H1 (cell line): ENCODE measurements around the gene SSBP3. TPM values are rescaled to one million over a fixed set of nuclear protein-coding genes. Genes with fewer than 3 reads are reported as not detected.

ENCODE experiments used
- CTCF ChIA-PET: fragments of 300-600 bp; sonication (Branson Sonifier 250); formaldehyde crosslinking; loops from one replicate; lab custom pipeline; 2021; ENCODE audit not compliant: partially characterized antibody; lab: Charles Lee
- POLR2A ChIA-PET: fragments of 300-600 bp; sonication (Branson Sonifier 250); formaldehyde crosslinking; loops from one replicate; lab custom pipeline; 2021; ENCODE audit warnings: inconsistent platforms; ENCODE audit not compliant: partially characterized antibody; lab: Charles Lee
- DNase-seq, 2 experiments: peaks; one replicate each; pipeline versions ENCODE4 v3.0.0 to v3.0.0-alpha.2; 2010 to 2022; ENCODE audit warnings: low spot score in 2 of 2, low read depth in 1 of 2, mixed read lengths in 1 of 2
- FAIRE-seq: peaks from 2 replicates; lab custom pipeline; 2011; peaks lifted over from hg19 to GRCh38; lab: Jason Lieb, UNC
- H2AFZ ChIP-seq: 2 replicates; pipeline ENCODE4 v1.8.1; 2012; ENCODE audit warnings: low read length, inconsistent platforms
- H2AK5ac ChIP-seq: 2 replicates; pipeline ENCODE4 v1.6.1; 2013; ENCODE audit warnings: low read depth, low read length
- H2BK120ac ChIP-seq: replicated peaks from 2 replicates; pipeline ENCODE3; 2013; ENCODE audit warnings: low read depth, low read length, inconsistent platforms
- H2BK12ac ChIP-seq: 2 replicates; pipeline ENCODE4 v1.6.1; 2013; ENCODE audit warnings: low read depth, low read length
- H2BK15ac ChIP-seq: 2 replicates; pipeline ENCODE4 v1.6.1; 2013; ENCODE audit warnings: low read length
- H2BK20ac ChIP-seq: 2 replicates; pipeline ENCODE4 v1.6.1; 2013; ENCODE audit warnings: low read length
- H2BK5ac ChIP-seq: 2 replicates; pipeline ENCODE4 v1.6.1; 2013; ENCODE audit warnings: low read depth, low read length
- H3K14ac ChIP-seq: 2 replicates; pipeline ENCODE4 v1.6.1; 2013; ENCODE audit warnings: inconsistent platforms; ENCODE audit not compliant: insufficient read length
- H3K18ac ChIP-seq: 2 replicates; pipeline ENCODE4 v1.6.1; 2013; ENCODE audit warnings: low read length; ENCODE audit errors: extremely low read depth
- H3K23ac ChIP-seq: 2 replicates; pipeline ENCODE4 v1.6.1; 2013; ENCODE audit warnings: inconsistent platforms; ENCODE audit not compliant: insufficient read length
- H3K23me2 ChIP-seq: 2 replicates; pipeline ENCODE4 v1.6.1; 2013; ENCODE audit warnings: low read depth, low read length
- H3K27ac ChIP-seq: 2 replicates; pipeline ENCODE4 v1.6.1; 2011; ENCODE audit warnings: low read depth, low read length, inconsistent platforms
- H3K27me3 ChIP-seq, 4 experiments: replicated peaks in 1 of 4; 1 replicate in 1 of 4; 2 replicates in 3 of 4; pipeline versions ENCODE4 v1.6.1 to v1.8.1; 2011 to 2013; ENCODE audit warnings: low read length in 3 of 4, mild to moderate bottlenecking in 3 of 4, inconsistent platforms in 2 of 4, mixed read lengths in 2 of 4, moderate library complexity in 1 of 4; ENCODE audit not compliant: control insufficient read depth in 3 of 4, insufficient read depth in 3 of 4; ENCODE audit errors: extremely low read depth in 1 of 4
- H3K36me3 ChIP-seq, 4 experiments: 2 replicates each; pipeline versions ENCODE4 v1.6.1 to v1.8.1; 2011 to 2013; ENCODE audit warnings: mild to moderate bottlenecking in 4 of 4, low read length in 3 of 4, moderate library complexity in 2 of 4, control low read depth in 1 of 4, inconsistent platforms in 1 of 4; ENCODE audit not compliant: insufficient read depth in 4 of 4, control insufficient read depth in 2 of 4
- H3K4ac ChIP-seq: replicated peaks from 2 replicates; pipeline ENCODE3; 2013; ENCODE audit warnings: low read length, low read depth, mixed read lengths, inconsistent platforms; ENCODE audit not compliant: insufficient read length
- H3K4me1 ChIP-seq, 4 experiments: replicated peaks in 1 of 4; 1 replicate in 1 of 4; 2 replicates in 3 of 4; pipeline versions ENCODE4 v1.6.1 to v1.8.1; 2011 to 2013; ENCODE audit warnings: low read length in 3 of 4, inconsistent platforms in 2 of 4, mixed read lengths in 1 of 4; ENCODE audit not compliant: insufficient read depth in 4 of 4, control insufficient read depth in 3 of 4
- H3K4me2 ChIP-seq, 2 experiments: 2 replicates each; pipeline versions ENCODE4 v1.6.1 to v1.8.1; 2011 to 2013; ENCODE audit warnings: low read depth in 2 of 2, low read length in 2 of 2, control low read depth in 1 of 2, inconsistent platforms in 1 of 2, mild to moderate bottlenecking in 1 of 2; ENCODE audit not compliant: insufficient read depth in 1 of 2
- H3K4me3 ChIP-seq, 4 experiments: fragments of 200-600, 300-600 bp in 1 of 4; sonication (generic), shearing (Covaris generic), sonication (Bioruptor Twin) in 1 of 4; 2 replicates each; pipeline versions ENCODE4 v1.5.1 to v1.8.1; 2011 to 2016; ENCODE audit warnings: low read length in 4 of 4, low read depth in 3 of 4, control low read depth in 2 of 4, inconsistent platforms in 2 of 4, mild to moderate bottlenecking in 2 of 4, mixed read lengths in 1 of 4, moderate library complexity in 1 of 4; ENCODE audit not compliant: insufficient read depth in 2 of 4; ENCODE audit errors: extremely low read depth in 1 of 4
- H3K56ac ChIP-seq: replicated peaks from 2 replicates; pipeline ENCODE3; 2013; ENCODE audit warnings: low read depth, mild to moderate bottlenecking, mixed read lengths, low read length, inconsistent platforms; ENCODE audit not compliant: insufficient read length
- H3K79me1 ChIP-seq: 2 replicates; pipeline ENCODE4 v1.6.1; 2013; ENCODE audit warnings: low read depth, low read length, control low read depth
- H3K79me2 ChIP-seq, 2 experiments: 2 replicates each; pipeline versions ENCODE4 v1.6.1 to v1.8.1; 2012 to 2013; ENCODE audit warnings: low read length in 2 of 2, mild to moderate bottlenecking in 2 of 2, inconsistent platforms in 1 of 2; ENCODE audit not compliant: insufficient read depth in 2 of 2, control insufficient read depth in 1 of 2
- H3K9ac ChIP-seq, 4 experiments: replicated peaks in 1 of 4; 1 replicate in 1 of 4; 2 replicates in 3 of 4; pipeline versions ENCODE4 v1.6.1 to v1.8.1; 2011 to 2013; ENCODE audit warnings: low read depth in 3 of 4, low read length in 3 of 4, control low read depth in 2 of 4, mild to moderate bottlenecking in 2 of 4, moderate library complexity in 2 of 4, inconsistent platforms in 1 of 4; ENCODE audit errors: extremely low read depth in 1 of 4
- H3K9me3 ChIP-seq, 2 experiments: 2 replicates each; pipeline versions ENCODE4 v1.6.1 to v1.8.1; 2012 to 2013; ENCODE audit warnings: mild to moderate bottlenecking in 2 of 2, moderate library complexity in 2 of 2, control low read depth in 1 of 2, inconsistent platforms in 1 of 2, low read depth in 1 of 2, low read length in 1 of 2, mixed read lengths in 1 of 2; ENCODE audit not compliant: insufficient read depth in 2 of 2
- H4K20me1 ChIP-seq, 2 experiments: replicated peaks in 1 of 2; 2 replicates each; pipeline versions ENCODE3 to v1.8.1; 2011 to 2013; ENCODE audit warnings: inconsistent platforms in 2 of 2, low read length in 2 of 2, mild to moderate bottlenecking in 1 of 2; ENCODE audit not compliant: insufficient read depth in 2 of 2, control insufficient read depth in 1 of 2
- H4K5ac ChIP-seq: 2 replicates; pipeline ENCODE4 v1.6.1; 2013; ENCODE audit warnings: low read length, low read depth, mixed read lengths, inconsistent platforms; ENCODE audit not compliant: insufficient read length
- H4K8ac ChIP-seq: 2 replicates; pipeline ENCODE4 v1.8.0; 2013; ENCODE audit warnings: mild to moderate bottlenecking, moderate library complexity, low read length, inconsistent platforms; ENCODE audit not compliant: insufficient read depth; ENCODE audit errors: extremely low read depth
- H4K91ac ChIP-seq: replicated peaks from 2 replicates; pipeline ENCODE3; 2013; ENCODE audit warnings: low read length, mixed read lengths, inconsistent platforms; ENCODE audit not compliant: insufficient read length
- CTCF ChIP-seq, 3 experiments: IDR thresholded peaks; 1 replicate in 2 of 3; 2 replicates in 1 of 3; pipeline versions ENCODE4 v1.5.1 to v1.6.1; 2011; ENCODE audit warnings: low read length in 3 of 3, mild to moderate bottlenecking in 3 of 3, inconsistent platforms in 2 of 3, low read depth in 1 of 3, moderate library complexity in 1 of 3; ENCODE audit not compliant: insufficient read depth in 1 of 3; ENCODE audit errors: control extremely low read depth in 1 of 3
- MAFK ChIP-seq: IDR thresholded peaks from 2 replicates; pipeline ENCODE4 v1.6.1; 2012; ENCODE audit warnings: low read depth, mild to moderate bottlenecking, improper control_type of control experiment, low read length
- MAX ChIP-seq: IDR thresholded peaks from 2 replicates; pipeline ENCODE4 v1.6.1; 2012; ENCODE audit warnings: inconsistent platforms
- TAF7 ChIP-seq: optimal IDR thresholded peaks from 2 replicates; pipeline ENCODE3; 2011; ENCODE audit warnings: low read depth, mild to moderate bottlenecking, inconsistent platforms, low read length, moderate library complexity, borderline replicate concordance
- USF2 ChIP-seq: IDR thresholded peaks from 2 replicates; pipeline ENCODE4 v1.6.1; 2011; ENCODE audit warnings: low read length, improper control_type of control experiment
- WGBS, 2 experiments: shearing (Covaris generic) in 1 of 2; methylation state at CpG; one replicate each; pipeline versions ENCODE4 v1.1.6 to v1.1.7; 2013 to 2015; ENCODE audit warnings: low lambda C conversion rate in 2 of 2, mixed read lengths in 2 of 2, inconsistent platforms in 1 of 2, low coverage in 1 of 2, missing lambda C conversion rate in 1 of 2; ENCODE audit not compliant: insufficient replicate concordance in 2 of 2, insufficient coverage in 1 of 2, insufficient read length in 1 of 2; ENCODE audit errors: extremely low coverage in 1 of 2, missing lambda C conversion rate in 1 of 2; 5-methylcytosine and 5-hydroxymethylcytosine counted together
- polyA plus RNA-seq, 7 experiments: library from polyadenylated mRNA; depleted of rRNA in 3 of 7; stranded (reverse) in 5 of 7; unstranded in 2 of 7; fragments of >200 nt in 5 of 7; fragments of 200-250 nt in 2 of 7; gene quantifications; 1 replicate in 5 of 7; 2 replicates in 1 of 7; 4 replicates in 1 of 7; pipeline versions ENCODE4 v1.2.1 to v1.2.3, GENCODE V29; 2011 to 2013; ENCODE audit warnings: missing spikeins in 2 of 7, mixed read lengths in 2 of 7
- total RNA-seq: library from RNA; stranded (reverse); fragmentation: NEBNext Ultra II Directional; extraction: Animal tissue kit (Norgen Biotek cat#: 25700); gene quantifications from 2 replicates; pipeline ENCODE4 v1.2.1, GENCODE V29; 2021

SSBP3 gene
- total and polyA plus RNA-seq, 2 of the 8 experiments (the other 6 are each of a cell fraction or from before 2014, with no cell fraction given): 99.7 to 133 TPM

- H3K14ac ChIP-seq: no peak overlapping the region
- H2BK15ac ChIP-seq: no peak overlapping the region
- H3K27ac ChIP-seq: no peak overlapping the region
- TF ChIP-seq MAX: no peak
- TF ChIP-seq MAFK: no peak
- TF ChIP-seq TAF7: no peak
- TF ChIP-seq CTCF (IDR thresholded peaks at IDR 0.05; ENCODE audit: control extremely low read depth in 1 of 3, insufficient read depth in 1 of 3, low read depth in 1 of 3, low read length in 3 of 3): no peak
- TF ChIP-seq USF2: no peak
- H2BK20ac ChIP-seq: no peak overlapping the region
- no peak overlapping the region for H2AFZ ChIP-seq
- no peak overlapping the region for H2AK5ac ChIP-seq
- H3K4me3 ChIP-seq: no peak overlapping the region
- WGBS, 2 experiments: 93% methylated on average over 3 of the region's 3 CpGs; no CpG with 5 or more reads in 1 of the 2 experiments
- H3K4me1 ChIP-seq: peaks cover 0 to 4% (median 2%) of the 10 kb centered on the region in 4 experiments; a peak in 2 of 7 replicates
- no peak overlapping the region for H3K23ac ChIP-seq
- H2BK12ac ChIP-seq: peak overlapping the region; percentile 91; the same call in 1 of the 2 replicates
- H3K4me2 ChIP-seq: no peak overlapping the region
- H4K20me1 ChIP-seq: no peaks in the 10 kb centered on the region
- H3K79me1 ChIP-seq: no peaks in the 10 kb centered on the region
- H3K27me3 ChIP-seq: peaks cover 0 to 6% (median 0%) of the 10 kb centered on the region in 4 experiments; a peak in 4 of 7 replicates
- no peak for FAIRE-seq
- H3K9ac ChIP-seq: no peak overlapping the region
- no peak overlapping the region for H3K18ac ChIP-seq
- no peak overlapping the region for H4K91ac ChIP-seq
- H3K4ac ChIP-seq: no peak overlapping the region
- DNase-seq: no peak
- H4K8ac ChIP-seq: no peak overlapping the region
- no peaks in the 10 kb centered on the region for H3K23me2 ChIP-seq
- no peak overlapping the region for H2BK120ac ChIP-seq
- no peak overlapping the region for H4K5ac ChIP-seq
- no peaks in the 10 kb centered on the region for H3K36me3 ChIP-seq
- no peaks in the 10 kb centered on the region for H3K79me2 ChIP-seq
- no peaks in the 10 kb centered on the region for H3K9me3 ChIP-seq
- ChIA-PET POLR2A (interaction anchor here (1.9 kb wide), 1 partner anchor 8 kb away, joined by 5 read pairs; no protein-coding TSS in a partner anchor), CTCF (interaction anchor here (0.6 to 1.2 kb wide), 4 partner anchors 10 to 105 kb away, joined by 3 read pairs; no protein-coding TSS in a partner anchor)
- no peak overlapping the region for H2BK5ac ChIP-seq
- no peak overlapping the region for H3K56ac ChIP-seq
Measured at GRCh38 chr1:54415533-54415932, 9.3 kb upstream of the SSBP3 start.
